GM23248 (cell line): ENCODE results near the gene TLL1.

Source experiments
- EZH2 ChIP-seq: fragments of 200-600 bp; sonication (generic); IDR thresholded peaks from 2 replicates; pipeline ENCODE4 v1.6.1; 2018; ENCODE audit warnings: antibody characterized with exemption, mild to moderate bottlenecking; ENCODE audit not compliant: insufficient read depth, poor library complexity, severe bottlenecking
- EZH2phosphoT487 ChIP-seq: fragments of 200-600 bp; sonication (generic); IDR thresholded peaks from 2 replicates; pipeline ENCODE4 v1.6.1; 2018; ENCODE audit warnings: antibody characterized with exemption, moderate library complexity, mild to moderate bottlenecking, low read depth; ENCODE audit not compliant: insufficient read depth

GRCh38 chr4:165971933-165972332 lies 98.9 kb downstream of the TLL1 start:
- TF ChIP-seq EZH2phosphoT487 = no peak
- TF ChIP-seq EZH2 = no peak
